ENCODE measurements around the gene CRYBB1. TPM values are rescaled to one million over a fixed set of nuclear protein-coding genes. Genes with fewer than 3 reads are reported as not detected.
A peak's percentile ranks its signal among the peaks of the same experiment; 100 is the strongest.

Gene CRYBB1
- total RNA-seq, 4 donors from 2014 or later, result 0.55 to 4.1 TPM; not detected in 2

GRCh38 chr22:26554956-26555355, 62.9 kb downstream of the CRYBB1 start:
- Histone ChIP-seq H3K9me3 (no peaks in the 10 kb centered on the region), H3K36me3 (no peaks in the 10 kb centered on the region), H3K27ac (no peak overlapping the region), H3K4me1 (no peaks in the 10 kb centered on the region), H3K27me3 (no peaks in the 10 kb centered on the region), H3K4me3 (no peak overlapping the region)
- TF ChIP-seq CTCF (IDR thresholded peaks at IDR 0.05), result no peak
- no peak for TF ChIP-seq POLR2A (IDR thresholded peaks at IDR 0.05)
- intact Hi-C loops (cut with DNase I; ENCODE audit: low total_unique reads), result no loop called here
- DNase-seq, result no peak

GRCh38 chr22:26553056-26553752, 64.6 kb downstream of the CRYBB1 start:
- Histone ChIP-seq H3K27me3 (no peaks in the 10 kb centered on the region), H3K27ac (no peak overlapping the region), H3K4me1 (no peaks in the 10 kb centered on the region), H3K9me3 (no peaks in the 10 kb centered on the region), H3K4me3 (no peak overlapping the region), H3K36me3 (no peaks in the 10 kb centered on the region)
- no peak for DNase-seq
- intact Hi-C loops (cut with DNase I; ENCODE audit: low total_unique reads), result no loop called here
- TF ChIP-seq CTCF (IDR thresholded peaks at IDR 0.05) (no peak), POLR2A (IDR thresholded peaks at IDR 0.05) (no peak)

GRCh38 chr22:26552466-26552865, 65.4 kb downstream of the CRYBB1 start:
- Histone ChIP-seq H3K27me3 (no peaks in the 10 kb centered on the region), H3K4me3 (no peak overlapping the region), H3K36me3 (no peaks in the 10 kb centered on the region), H3K27ac (no peak overlapping the region), H3K9me3 (no peaks in the 10 kb centered on the region), H3K4me1 (no peaks in the 10 kb centered on the region)
- intact Hi-C loops (cut with DNase I; ENCODE audit: low total_unique reads), result no loop called here
- DNase-seq, result no peak
- TF ChIP-seq CTCF (IDR thresholded peaks at IDR 0.05) (no peak), POLR2A (IDR thresholded peaks at IDR 0.05) (no peak)

GRCh38 chr22:26551568-26551967, 66.3 kb downstream of the CRYBB1 start:
- H3K4me1 ChIP-seq, result no peaks in the 10 kb centered on the region
- intact Hi-C loops (cut with DNase I; ENCODE audit: low total_unique reads), result no loop called here
- H3K36me3 ChIP-seq, result no peaks in the 10 kb centered on the region
- H3K27me3 ChIP-seq, result no peaks in the 10 kb centered on the region
- H3K4me3 ChIP-seq, result no peak overlapping the region
- DNase-seq, result no peak
- no peak overlapping the region for H3K27ac ChIP-seq
- H3K9me3 ChIP-seq, result no peaks in the 10 kb centered on the region
- TF ChIP-seq POLR2A (IDR thresholded peaks at IDR 0.05) (no peak), CTCF (IDR thresholded peaks at IDR 0.05) (no peak)

GRCh38 chr22:26550498-26551033, 67.3 kb downstream of the CRYBB1 start:
- Histone ChIP-seq H3K27me3 (no peaks in the 10 kb centered on the region), H3K4me3 (no peak overlapping the region), H3K4me1 (no peaks in the 10 kb centered on the region), H3K36me3 (no peaks in the 10 kb centered on the region), H3K27ac (no peak overlapping the region), H3K9me3 (no peaks in the 10 kb centered on the region)
- intact Hi-C loops (cut with DNase I; ENCODE audit: low total_unique reads), result no loop called here
- DNase-seq, result peak in 1 of 2 donors; percentile 19
- TF ChIP-seq POLR2A (IDR thresholded peaks at IDR 0.05) (no peak), CTCF (IDR thresholded peaks at IDR 0.05) (no peak)

All from uterus (tissue), 4 donors.